ENCODE results near the gene KLHL25. TPM values are rescaled to one million over a fixed set of nuclear protein-coding genes. Genes with fewer than 3 reads are reported as not detected.

The KLHL25 gene
- total and polyA plus RNA-seq, 4 donors = 2.3 to 34.2 (median 11.4) TPM

- peaks cover 2 to 10% (median 7%) of the 10 kb centered on the region in 4 donors for H3K4me1 ChIP-seq (ENCODE audit: control insufficient read depth in 4 of 4, insufficient read depth in 4 of 4, low read length in 3 of 4)
- 2% methylated on average over 8 of the region's 8 CpGs for WGBS
- H3K9ac ChIP-seq (ENCODE audit: low read depth in 1 of 2, low read length in 2 of 2) = no peak overlapping the region
- H3K27me3 ChIP-seq (ENCODE audit: control insufficient read depth in 4 of 4, insufficient read depth in 4 of 4, low read length in 3 of 4) = no peaks in the 10 kb centered on the region
- H3K27ac ChIP-seq (ENCODE audit: low read depth in 1 of 2, low read length in 2 of 2) = no peak overlapping the region
- no peaks in the 10 kb centered on the region for H3K9me3 ChIP-seq (ENCODE audit: control insufficient read depth in 4 of 4, low read length in 3 of 4)
- no peak for DNase-seq (ENCODE audit: low spot score)
- TF ChIP-seq HNF4A (conservative IDR thresholded peaks at IDR 0.05) = peak in 1 of 2 donors; percentile 18
- TF ChIP-seq JUND (IDR thresholded peaks at IDR 0.05) = no peak
- no peak for TF ChIP-seq CTCF (IDR thresholded peaks at IDR 0.05; ENCODE audit: low read depth, low read length, missing input control)
- no peak for TF ChIP-seq SP1 (IDR thresholded peaks at IDR 0.05)
- TF ChIP-seq ATF3 (IDR thresholded peaks at IDR 0.05) = no peak
- TF ChIP-seq FOXA1 (IDR thresholded peaks at IDR 0.05) = no peak
- TF ChIP-seq FOXA2 (IDR thresholded peaks at IDR 0.05) = no peak
- TF ChIP-seq YY1 (IDR thresholded peaks at IDR 0.05) = peak; percentile 3
- no peak for TF ChIP-seq HNF4G (IDR thresholded peaks at IDR 0.05)
- TF ChIP-seq MAX (IDR thresholded peaks at IDR 0.05) = no peak
- no peak for TF ChIP-seq REST (IDR thresholded peaks at IDR 0.05)
- H3K36me3 ChIP-seq (ENCODE audit: control insufficient read depth in 4 of 4, insufficient read depth in 3 of 4, low read depth in 1 of 4, low read length in 3 of 4) = no peaks in the 10 kb centered on the region
- H3K4me3 ChIP-seq (ENCODE audit: low read depth in 1 of 3, low read length in 3 of 3) = no peak overlapping the region
These were observed 46.1 kb upstream of the KLHL25 start for GRCh38 chr15:85840802-85841152.

- DNase-seq (ENCODE audit: low spot score) = peak; percentile 86
- H3K27ac ChIP-seq (ENCODE audit: low read depth in 1 of 2, low read length in 2 of 2) = peak overlapping the region; percentile 47 to 62
- WGBS = 4% methylated on average over 32 of the region's 32 CpGs
- peak overlapping the region in 1 of 3 donors; percentile 26 for H3K4me3 ChIP-seq (ENCODE audit: low read depth in 1 of 3, low read length in 3 of 3)
- no peaks in the 10 kb centered on the region for H3K36me3 ChIP-seq (ENCODE audit: control insufficient read depth in 4 of 4, insufficient read depth in 3 of 4, low read depth in 1 of 4, low read length in 3 of 4)
- no peaks in the 10 kb centered on the region for H3K27me3 ChIP-seq (ENCODE audit: control insufficient read depth in 4 of 4, insufficient read depth in 4 of 4, low read length in 3 of 4)
- H3K9me3 ChIP-seq (ENCODE audit: control insufficient read depth in 4 of 4, low read length in 3 of 4) = no peaks in the 10 kb centered on the region
- H3K4me1 ChIP-seq (ENCODE audit: control insufficient read depth in 4 of 4, insufficient read depth in 4 of 4, low read length in 3 of 4) = peaks cover 2 to 10% (median 7%) of the 10 kb centered on the region in 4 donors
- no peak overlapping the region for H3K9ac ChIP-seq (ENCODE audit: low read depth in 1 of 2, low read length in 2 of 2)
- TF ChIP-seq CTCF (IDR thresholded peaks at IDR 0.05; ENCODE audit: low read depth, low read length, missing input control) (peak; percentile 88), HNF4G (IDR thresholded peaks at IDR 0.05) (peak; percentile 95), TAF1 (conservative IDR thresholded peaks at IDR 0.05) (no peak), HNF4A (conservative IDR thresholded peaks at IDR 0.05) (peak; percentile 89 to 93), SP1 (IDR thresholded peaks at IDR 0.05) (peak; percentile 95), REST (IDR thresholded peaks at IDR 0.05) (peak; percentile 83), NR2F2 (IDR thresholded peaks at IDR 0.05) (no peak), JUND (IDR thresholded peaks at IDR 0.05) (peak in 1 of 2 donors; percentile 51), FOXA1 (IDR thresholded peaks at IDR 0.05) (peak; percentile 44), GABPA (IDR thresholded peaks at IDR 0.05 in 1 of 2, conservative IDR thresholded peaks at IDR 0.05 in 1 of 2) (peak in 1 of 2 donors; percentile 54), RXRA (IDR thresholded peaks at IDR 0.05) (peak; percentile 7 to 61), ATF3 (IDR thresholded peaks at IDR 0.05) (no peak)
These were observed 45.5 kb upstream of the KLHL25 start for GRCh38 chr15:85840079-85840801.
